CD4-positive, alpha-beta T cell treated with Interleukin-15 for 4 hours (primary cell): ENCODE results near the gene ZNF691.
"Not testable (repeated sequence)": the region's sequence is repeated elsewhere in the genome, so short reads cannot be mapped to it uniquely, and the experiment has no call there.

ENCODE experiments used
- DNase-seq: peaks from one replicate; pipeline ENCODE4 v3.0.0-alpha.2; 2020; ENCODE audit warnings: low spot score

The ZNF691 gene

DNA sequence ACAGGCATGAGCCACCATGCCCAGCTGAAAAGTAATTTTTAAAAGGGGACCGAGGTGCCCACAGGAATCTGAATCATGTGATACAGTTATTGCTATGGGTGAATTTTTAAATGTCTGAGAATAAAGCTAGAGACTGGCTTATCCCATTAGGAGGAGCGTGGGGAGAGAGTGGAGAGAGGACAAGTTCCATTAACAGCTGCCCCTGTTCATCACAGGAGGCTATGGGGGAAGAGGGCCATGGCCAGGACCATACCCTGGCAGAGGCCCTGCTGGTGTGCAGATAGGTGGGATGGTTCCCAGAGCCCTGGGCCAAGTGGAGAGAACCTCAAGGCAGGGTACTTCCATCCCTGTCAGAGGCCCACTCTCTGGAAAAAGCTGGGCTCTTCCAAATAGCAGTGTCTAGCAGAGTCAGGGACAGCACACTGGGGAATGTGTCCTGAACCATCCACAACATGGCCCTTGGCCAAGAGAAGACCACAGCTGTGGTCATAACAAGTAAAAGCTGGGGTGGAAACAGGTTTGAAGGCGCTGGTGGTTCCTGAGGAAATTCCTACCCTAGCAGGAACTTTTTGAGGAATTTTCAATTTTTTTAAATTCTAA lies 13.7 kb upstream of the ZNF691 start:
- no peak for DNase-seq

GRCh38 chr1:42833981-42834380 lies 12.4 kb upstream of the ZNF691 start:
- no peak for DNase-seq

GRCh38 chr1:42834803-42835202 lies 11.6 kb upstream of the ZNF691 start:
- DNase-seq, result no peak

DNA sequence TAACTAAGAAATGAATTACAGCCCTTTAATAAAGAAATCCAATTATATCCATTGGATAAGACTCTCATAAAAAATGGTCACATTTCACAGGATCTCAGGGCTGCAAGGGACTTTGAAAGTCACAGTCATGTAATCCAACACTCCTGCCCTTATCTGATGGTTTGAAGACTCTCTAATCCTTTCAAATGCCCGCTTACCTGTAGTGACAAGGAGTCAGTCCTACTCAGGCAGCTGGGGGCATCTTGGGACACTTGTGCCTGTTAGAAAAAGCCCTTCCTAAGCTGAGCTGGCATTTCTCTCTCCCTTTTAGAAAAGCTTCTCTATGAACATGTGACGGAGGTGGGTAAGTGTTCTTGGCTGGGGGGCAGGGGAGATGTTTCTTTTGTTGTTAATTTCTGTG lies 11.0 kb upstream of the ZNF691 start:
- DNase-seq, result no peak

- no peak for DNase-seq
Observed at GRCh38 chr1:42837709-42838108, 8.7 kb upstream of the ZNF691 start.

GRCh38 chr1:42838482-42839190 lies 7.8 kb upstream of the ZNF691 start:
- no peak for DNase-seq

GRCh38 chr1:42841010-42841409 lies 5.4 kb upstream of the ZNF691 start:
- DNase-seq, result no peak

DNA sequence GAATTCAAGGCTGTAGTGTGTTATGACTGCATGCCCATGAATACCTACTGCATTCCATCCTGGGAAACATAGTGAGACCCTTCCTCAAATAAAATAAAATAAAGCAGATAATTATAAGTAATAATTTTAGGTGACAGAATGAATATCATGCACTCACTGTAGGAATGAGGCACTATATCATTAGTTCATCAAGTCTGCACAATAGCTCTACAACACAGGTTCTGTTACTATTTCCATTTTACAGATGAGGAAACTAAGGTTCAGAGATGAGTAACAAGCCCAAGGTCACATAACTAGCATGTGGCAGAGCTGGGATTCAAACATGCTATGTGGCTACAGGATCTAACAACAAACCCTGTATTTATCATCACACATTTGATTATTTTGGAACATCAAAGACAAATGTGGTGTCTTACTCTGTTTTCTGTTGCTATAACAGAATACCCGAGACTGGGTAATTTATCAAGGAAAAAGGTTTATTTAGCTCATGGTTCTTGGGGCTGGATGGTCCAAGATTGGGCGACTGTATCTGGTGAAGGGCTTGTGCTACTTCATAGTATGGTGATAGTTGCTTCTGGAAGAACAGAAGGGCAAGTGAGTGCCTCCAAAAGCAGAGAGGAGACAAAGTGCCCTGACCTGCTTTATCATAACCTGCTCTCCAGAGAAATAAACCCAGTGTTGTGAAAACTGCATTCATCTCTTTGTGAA lies 4.8 kb upstream of the ZNF691 start:
- DNase-seq, result no peak

DNA sequence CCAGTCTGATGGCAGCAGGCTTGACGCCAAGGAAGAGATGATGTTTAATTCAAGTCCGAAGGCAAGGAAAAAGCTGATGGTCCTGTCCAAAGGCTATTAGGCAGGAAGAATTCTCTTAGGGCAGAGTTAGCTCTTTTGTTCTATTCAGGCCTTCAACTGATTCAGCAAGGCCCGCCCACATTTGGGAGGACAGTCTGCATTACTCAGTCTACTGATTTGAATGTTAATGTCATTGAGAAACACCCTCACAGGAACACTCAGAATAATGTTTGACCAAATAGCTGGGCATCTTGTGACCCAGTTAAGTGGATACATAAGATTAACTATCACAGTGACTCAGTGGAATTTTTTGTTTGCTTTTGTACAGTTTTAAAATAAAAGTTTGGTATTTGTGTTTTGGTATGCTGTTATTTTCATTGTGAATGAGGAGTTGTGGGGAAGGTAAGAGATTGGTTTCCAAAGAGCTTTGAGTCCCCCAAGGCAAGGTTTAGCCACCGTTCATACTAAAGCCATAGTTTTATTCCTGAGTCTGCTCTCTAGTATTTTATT lies 1.7 kb upstream of the ZNF691 start:
- DNase-seq, result no peak

GRCh38 chr1:42845193-42845592 lies 1.2 kb upstream of the ZNF691 start:
- DNase-seq, result no peak

DNA sequence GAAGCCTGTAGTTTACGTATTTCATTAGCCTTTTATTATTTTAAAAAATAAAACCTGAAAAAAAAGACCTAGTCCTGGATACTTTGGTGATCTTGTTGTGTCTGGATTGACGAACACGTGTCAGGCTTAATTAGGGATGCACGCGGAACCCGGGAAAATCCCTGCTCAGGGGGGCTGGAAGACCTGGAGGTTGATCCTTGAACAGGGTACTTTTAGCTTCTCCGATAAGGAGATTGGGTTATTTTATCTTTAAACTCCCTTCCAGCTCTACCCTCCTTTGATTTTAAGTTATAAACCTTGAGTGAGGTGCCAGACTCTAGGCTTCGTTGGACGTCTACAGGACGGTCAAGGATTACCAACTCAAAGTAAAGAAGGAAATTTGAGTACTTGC lies 552 bp upstream of the ZNF691 start:
- no peak for DNase-seq

GRCh38 chr1:42847111-42847595 lies 740 bp downstream of the ZNF691 start:
- no peak for DNase-seq

GRCh38 chr1:42847721-42848460 lies 1.5 kb downstream of the ZNF691 start:
- DNase-seq, result no peak

GRCh38 chr1:42848823-42849537 lies 2.6 kb downstream of the ZNF691 start:
- DNase-seq, result no peak

GRCh38 chr1:42849944-42850343 lies 3.5 kb downstream of the ZNF691 start:
- no peak for DNase-seq

GRCh38 chr1:42851420-42851819 lies 5.0 kb downstream of the ZNF691 start:
- DNase-seq, result no peak

GRCh38 chr1:42851960-42852607 lies 5.7 kb downstream of the ZNF691 start:
- DNase-seq, result no peak

- DNase-seq, result no peak
Observed at GRCh38 chr1:42852608-42852980, 6.2 kb downstream of the ZNF691 start.

- DNase-seq, result no peak
Observed at GRCh38 chr1:42853116-42853884, 6.9 kb downstream of the ZNF691 start.

- DNase-seq, result not testable (repeated sequence)
Observed at GRCh38 chr1:42856554-42856953, 10.1 kb downstream of the ZNF691 start.
